Hindlimb muscle (tissue), 1 donor: ENCODE measurements around the gene TCF3. TPM values are rescaled to one million over a fixed set of nuclear protein-coding genes. Genes with fewer than 3 reads are reported as not detected.
"Not testable (repeated sequence)": the region's sequence is repeated elsewhere in the genome, so short reads cannot be mapped to it uniquely, and the experiment has no call there.

ENCODE experiments used
- DNase-seq: peaks from one replicate; pipeline ENCODE4 v3.0.0-alpha.2; 2013
- polyA plus RNA-seq: library from polyadenylated mRNA; unstranded; fragments of 120-200 nt; gene quantifications from one replicate; pipeline ENCODE4 v1.2.1, GENCODE V29; 2013; ENCODE audit not compliant: insufficient read length

The TCF3 gene
- 145 TPM for polyA plus RNA-seq

- peak; percentile 99 for DNase-seq
These were observed at the start of gene TCF3 for GRCh38 chr19:1652471-1653299. TCF3 (minus strand) TSS chr19:1652615; CDS start chr19:1650248, 2,367 bp downstream.

- DNase-seq, result no peak
These were observed 48.6 kb upstream of the TCF3 start for GRCh38 chr19:1700733-1701663.

GRCh38 chr19:1699998-1700732 is 47.8 kb upstream of the TCF3 start:
- DNase-seq, result no peak

- no peak for DNase-seq
These were observed 47.0 kb upstream of the TCF3 start for GRCh38 chr19:1699386-1699785.

- DNase-seq, result no peak
These were observed 46.2 kb upstream of the TCF3 start for GRCh38 chr19:1698636-1699035.

GRCh38 chr19:1695481-1695880 is 43.1 kb upstream of the TCF3 start:
- not testable (repeated sequence) for DNase-seq

- no peak for DNase-seq
These were observed 39.3 kb upstream of the TCF3 start for GRCh38 chr19:1691589-1692290.

- DNase-seq, result no peak
These were observed 38.4 kb upstream of the TCF3 start for GRCh38 chr19:1690699-1691307.

GRCh38 chr19:1685785-1686184 is 33.4 kb upstream of the TCF3 start:
- not testable (repeated sequence) for DNase-seq

- no peak for DNase-seq
These were observed 32.6 kb upstream of the TCF3 start for GRCh38 chr19:1685046-1685445.

GRCh38 chr19:1684573-1684912 is 32.1 kb upstream of the TCF3 start:
- no peak for DNase-seq

- DNase-seq, result no peak
These were observed 31.6 kb upstream of the TCF3 start for GRCh38 chr19:1683869-1684572.

GRCh38 chr19:1680976-1681375 is 28.6 kb upstream of the TCF3 start:
- no peak for DNase-seq

- no peak for DNase-seq
These were observed 25.7 kb upstream of the TCF3 start for GRCh38 chr19:1678073-1678472.

GRCh38 chr19:1676351-1677266 is 24.2 kb upstream of the TCF3 start:
- no peak for DNase-seq

GRCh38 chr19:1675633-1676350 is 23.4 kb upstream of the TCF3 start:
- DNase-seq, result no peak

- DNase-seq, result no peak
These were observed 21.9 kb upstream of the TCF3 start for GRCh38 chr19:1674293-1674679.

- DNase-seq, result no peak
These were observed 21.4 kb upstream of the TCF3 start for GRCh38 chr19:1673645-1674292.
